LHCN-M2 (cell line): ENCODE results near the gene GBF1. TPM values are rescaled to one million over a fixed set of nuclear protein-coding genes. Genes with fewer than 3 reads are reported as not detected.

Source experiments
- DNase-seq: peaks from one replicate; pipeline ENCODE4 v3.0.0-alpha.2; 2012; ENCODE audit warnings: low read depth
- total RNA-seq: library from RNA; depleted of rRNA; stranded (reverse); fragments of >200 nt; gene quantifications from 2 replicates; pipeline ENCODE4 v1.2.3, GENCODE V29; 2014; rRNA removed

GBF1 gene
- total RNA-seq, 1 experiment from 2014 or later = 43.9 TPM

- peak; percentile 96 for DNase-seq
Measured at GRCh38 chr10:102420714-102421506, 175.6 kb downstream of the GBF1 start, which contains the start of gene FBXL15. FBXL15 (plus strand) TSS chr10:102420836; CDS start chr10:102421130, 294 bp downstream.

GRCh38 chr10:102421507-102421756, 176.1 kb downstream of the GBF1 start:
- no peak for DNase-seq

- peak; percentile 11 for DNase-seq
Measured at GRCh38 chr10:102421757-102422512, 176.6 kb downstream of the GBF1 start.

GRCh38 chr10:102422545-102423129, 177.3 kb downstream of the GBF1 start:
- DNase-seq = peak; percentile 53

GRCh38 chr10:102423372-102423968, 178.1 kb downstream of the GBF1 start:
- DNase-seq = no peak

GRCh38 chr10:102424145-102424544, 178.8 kb downstream of the GBF1 start:
- no peak for DNase-seq

GRCh38 chr10:102424916-102425315, 179.6 kb downstream of the GBF1 start:
- DNase-seq = no peak

- no peak for DNase-seq
Measured at GRCh38 chr10:102425444-102425843, 180.1 kb downstream of the GBF1 start.

- no peak for DNase-seq
Measured at GRCh38 chr10:102426803-102427287, 181.5 kb downstream of the GBF1 start.

GRCh38 chr10:102429468-102429867, 184.1 kb downstream of the GBF1 start:
- no peak for DNase-seq

- DNase-seq = peak; percentile 57
Measured at GRCh38 chr10:102431452-102432124, 186.3 kb downstream of the GBF1 start.

Other genes starting within 250 kb of the GBF1 start
- 6.9 and 8.1 TPM in 2 replicates for gene ARMH3, start 189.4 kb upstream of the GBF1 start, total RNA-seq
- 56.7 and 69.3 TPM in 2 replicates for gene HPS6, start 180.2 kb upstream of the GBF1 start, total RNA-seq
- gene LDB1, start 125.2 kb upstream of the GBF1 start, total RNA-seq = 27.8 and 35.1 TPM in 2 replicates
- gene PPRC1, start 112.5 kb upstream of the GBF1 start, total RNA-seq = 23.1 and 26.0 TPM in 2 replicates
- gene NOLC1, start 93.1 kb upstream of the GBF1 start, total RNA-seq = 76.7 and 96.6 TPM in 2 replicates
- 4.9 and 6.4 TPM in 2 replicates for gene ELOVL3, start 19.2 kb upstream of the GBF1 start, total RNA-seq
- 6.5 and 6.9 TPM in 2 replicates for gene PITX3, start 4.0 kb upstream of the GBF1 start, total RNA-seq
- 15.8 and 16.6 TPM in 2 replicates for gene NFKB2, start 150.2 kb downstream of the GBF1 start, total RNA-seq
- 0.46 TPM in 1 of 2 replicates, not detected in the other for gene PSD, start 173.3 kb downstream of the GBF1 start, total RNA-seq
- gene FBXL15, start 175.3 kb downstream of the GBF1 start, total RNA-seq = 15.9 and 22.5 TPM in 2 replicates
- 89.3 and 91.4 TPM in 2 replicates for gene CUEDC2, start 187.0 kb downstream of the GBF1 start, total RNA-seq
- 0.06 TPM in 1 of 2 replicates, not detected in the other for gene C10orf95, start 206.0 kb downstream of the GBF1 start, total RNA-seq